Parathyroid adenoma (tissue), 2 donors: ENCODE measurements around the gene SPON2.

ENCODE experiments used
- H2AFZ ChIP-seq: fragments of 300-600 bp; sonication (generic); one replicate; pipeline ENCODE4 v1.7.0; 2017; ENCODE audit warnings: antibody characterized with exemption, mild to moderate bottlenecking
- H3K27ac ChIP-seq: fragments of 300-600 bp; sonication (generic); one replicate; pipeline ENCODE4 v1.7.0; 2017
- H3K27me3 ChIP-seq: fragments of 300-600 bp; sonication (generic); one replicate; pipeline ENCODE4 v1.7.0; 2017; ENCODE audit warnings: low read length; ENCODE audit not compliant: control insufficient read depth, insufficient read depth
- H3K36me3 ChIP-seq: fragments of 300-600 bp; sonication (generic); one replicate; pipeline ENCODE4 v1.7.0; 2017; ENCODE audit warnings: low read length; ENCODE audit not compliant: control insufficient read depth, insufficient read depth
- H3K4me1 ChIP-seq: fragments of 300-600 bp; sonication (generic); one replicate; pipeline ENCODE4 v1.7.0; 2017; ENCODE audit warnings: control low read depth
- H3K4me2 ChIP-seq: fragments of 300-600 bp; sonication (generic); one replicate; pipeline ENCODE4 v1.7.0; 2017; ENCODE audit warnings: low read length
- H3K4me3 ChIP-seq: fragments of 300-600 bp; sonication (generic); one replicate; pipeline ENCODE4 v1.7.0; 2017; ENCODE audit warnings: low read depth, low read length
- H3K79me2 ChIP-seq: fragments of 300-600 bp; sonication (generic); one replicate; pipeline ENCODE4 v1.7.0; 2017; ENCODE audit warnings: control low read depth
- H3K9ac ChIP-seq: fragments of 300-600 bp; sonication (generic); one replicate; pipeline ENCODE4 v1.7.0; 2017; ENCODE audit warnings: mild to moderate bottlenecking
- H3K9me3 ChIP-seq: fragments of 300-600 bp; sonication (generic); one replicate; pipeline ENCODE4 v1.7.0; 2017; ENCODE audit warnings: low read length; ENCODE audit not compliant: control insufficient read depth
- CTCF ChIP-seq: fragments of 300-600 bp; sonication (generic); IDR thresholded peaks from one replicate; pipeline ENCODE4 v1.7.0; 2017; ENCODE audit warnings: antibody characterized with exemption, mild to moderate bottlenecking
- donor health status: primary hyperparathyroidism.

Gene SPON2

GRCh38 chr4:1192091-1192492 lies 19.7 kb upstream of the SPON2 start:
- Histone ChIP-seq H3K36me3 (no peaks in the 10 kb centered on the region), H3K4me2 (no peak overlapping the region), H3K27ac (peak overlapping the region; percentile 47), H3K4me1 (peaks cover 9% of the 10 kb centered on the region), H3K27me3 (no peaks in the 10 kb centered on the region), H3K9ac (no peak overlapping the region), H2AFZ (peak overlapping the region; percentile 48), H3K4me3 (no peak overlapping the region), H3K79me2 (no peaks in the 10 kb centered on the region), H3K9me3 (no peaks in the 10 kb centered on the region)
- no peak for TF ChIP-seq CTCF

GRCh38 chr4:1191621-1192020 lies 19.2 kb upstream of the SPON2 start:
- H3K27me3 ChIP-seq = no peaks in the 10 kb centered on the region
- peak overlapping the region; percentile 48 for H2AFZ ChIP-seq
- H3K36me3 ChIP-seq = no peaks in the 10 kb centered on the region
- peak overlapping the region; percentile 47 for H3K27ac ChIP-seq
- no peaks in the 10 kb centered on the region for H3K9me3 ChIP-seq
- TF ChIP-seq CTCF = no peak
- H3K4me1 ChIP-seq = peaks cover 9% of the 10 kb centered on the region
- no peaks in the 10 kb centered on the region for H3K79me2 ChIP-seq
- H3K9ac ChIP-seq = no peak overlapping the region
- H3K4me3 ChIP-seq = no peak overlapping the region
- no peak overlapping the region for H3K4me2 ChIP-seq

- H3K9ac ChIP-seq = no peak overlapping the region
- no peak overlapping the region for H3K4me3 ChIP-seq
- no peak overlapping the region for H3K4me2 ChIP-seq
- no peaks in the 10 kb centered on the region for H3K79me2 ChIP-seq
- peaks cover 3% of the 10 kb centered on the region for H3K4me1 ChIP-seq
- no peak for TF ChIP-seq CTCF
- H3K27ac ChIP-seq = no peak overlapping the region
- H3K27me3 ChIP-seq = no peaks in the 10 kb centered on the region
- H3K9me3 ChIP-seq = no peaks in the 10 kb centered on the region
- no peak overlapping the region for H2AFZ ChIP-seq
- H3K36me3 ChIP-seq = no peaks in the 10 kb centered on the region
Observed at GRCh38 chr4:1187182-1187581, 14.8 kb upstream of the SPON2 start.

GRCh38 chr4:1183985-1184773 lies 11.8 kb upstream of the SPON2 start:
- Histone ChIP-seq H3K9ac (no peak overlapping the region), H3K4me3 (no peak overlapping the region), H3K27ac (no peak overlapping the region), H3K79me2 (no peaks in the 10 kb centered on the region), H2AFZ (no peak overlapping the region), H3K4me1 (no peaks in the 10 kb centered on the region), H3K9me3 (no peaks in the 10 kb centered on the region), H3K36me3 (no peaks in the 10 kb centered on the region), H3K27me3 (no peaks in the 10 kb centered on the region), H3K4me2 (no peak overlapping the region)
- TF ChIP-seq CTCF = no peak

- Histone ChIP-seq H2AFZ (no peak overlapping the region), H3K79me2 (no peaks in the 10 kb centered on the region), H3K27ac (no peak overlapping the region), H3K4me2 (no peak overlapping the region), H3K36me3 (no peaks in the 10 kb centered on the region), H3K4me1 (no peaks in the 10 kb centered on the region), H3K9me3 (no peaks in the 10 kb centered on the region), H3K4me3 (no peak overlapping the region), H3K27me3 (no peaks in the 10 kb centered on the region), H3K9ac (no peak overlapping the region)
- no peak for TF ChIP-seq CTCF
Observed at GRCh38 chr4:1182313-1182712, 9.9 kb upstream of the SPON2 start.
